Tongue (tissue), 2 donors: ENCODE results near the gene PPP2R2C. TPM values are rescaled to one million over a fixed set of nuclear protein-coding genes. Genes with fewer than 3 reads are reported as not detected.

ENCODE experiments used
- DNase-seq: peaks from one replicate; pipeline ENCODE4 v3.0.0-alpha.2; 2015
- total RNA-seq: library from RNA; depleted of rRNA; stranded (reverse); fragments of >200 nt; gene quantifications from one replicate; pipeline ENCODE4 v1.2.3, GENCODE V29; 2014

PPP2R2C gene
- total RNA-seq, 1 donor from 2014 or later: 8.8 TPM

GRCh38 chr4:6301732-6302442 lies 170.5 kb downstream of the PPP2R2C start:
- DNase-seq: no peak

- no peak for DNase-seq
Measured at GRCh38 chr4:6301051-6301731, 171.2 kb downstream of the PPP2R2C start.

- no peak for DNase-seq
Measured at GRCh38 chr4:6300359-6300758, 172.1 kb downstream of the PPP2R2C start.

- DNase-seq: no peak
Measured at GRCh38 chr4:6299875-6300274, 172.5 kb downstream of the PPP2R2C start.

- DNase-seq: no peak
Measured at GRCh38 chr4:6298852-6299251, 173.6 kb downstream of the PPP2R2C start.

GRCh38 chr4:6298035-6298434 lies 174.4 kb downstream of the PPP2R2C start:
- peak; percentile 60 for DNase-seq

- no peak for DNase-seq
Measured at GRCh38 chr4:6297266-6297815, 175.1 kb downstream of the PPP2R2C start.

- DNase-seq: no peak
Measured at GRCh38 chr4:6296026-6296425, 176.4 kb downstream of the PPP2R2C start.

- DNase-seq: no peak
Measured at GRCh38 chr4:6295495-6295894, 176.9 kb downstream of the PPP2R2C start.

- DNase-seq: no peak
Measured at GRCh38 chr4:6294705-6295421, 177.6 kb downstream of the PPP2R2C start.

GRCh38 chr4:6293661-6294060 lies 178.8 kb downstream of the PPP2R2C start:
- no peak for DNase-seq

- DNase-seq: no peak
Measured at GRCh38 chr4:6293097-6293445, 179.3 kb downstream of the PPP2R2C start.

- DNase-seq: no peak
Measured at GRCh38 chr4:6292376-6293096, 179.9 kb downstream of the PPP2R2C start.

- no peak for DNase-seq
Measured at GRCh38 chr4:6291784-6292297, 180.6 kb downstream of the PPP2R2C start.

- no peak for DNase-seq
Measured at GRCh38 chr4:6290769-6291547, 181.5 kb downstream of the PPP2R2C start.

GRCh38 chr4:6290256-6290655 lies 182.2 kb downstream of the PPP2R2C start:
- no peak for DNase-seq

GRCh38 chr4:6288871-6289270 lies 183.5 kb downstream of the PPP2R2C start:
- DNase-seq: no peak

GRCh38 chr4:6288342-6288741 lies 184.1 kb downstream of the PPP2R2C start:
- DNase-seq: no peak

GRCh38 chr4:6287017-6287788 lies 185.2 kb downstream of the PPP2R2C start:
- no peak for DNase-seq

- DNase-seq: no peak
Measured at GRCh38 chr4:6283282-6283681, 189.1 kb downstream of the PPP2R2C start.
